ENCODE measurements around the gene NIPSNAP2.

Gene NIPSNAP2

GRCh38 chr7:55965805-55966421 is 1.5 kb downstream of the NIPSNAP2 start:
- Histone ChIP-seq H3K27me3 (ENCODE audit: insufficient read depth, insufficient read length) (peaks cover 18% of the 10 kb centered on the region), H3K36me3 (ENCODE audit: insufficient read depth, insufficient read length, low read length) (peaks cover 31% of the 10 kb centered on the region), H3K9ac (ENCODE audit: insufficient read length, low read depth) (no peak overlapping the region), H3K9me3 (ENCODE audit: insufficient read depth, low read length) (no peaks in the 10 kb centered on the region), H3K4me1 (ENCODE audit: insufficient read depth, insufficient read length) (peaks cover 2% of the 10 kb centered on the region), H3K4me3 (ENCODE audit: insufficient read length, low read depth) (no peak overlapping the region)
- DNase-seq (ENCODE audit: low read depth, low spot score), result no peak
- TF ChIP-seq SUZ12 (IDR thresholded peaks at IDR 0.05; ENCODE audit: extremely low read depth, insufficient read depth, insufficient read length), result no peak
- no peak for TF ChIP-seq ZNF274 (IDR thresholded peaks at IDR 0.05; ENCODE audit: low read depth, low read length)
- TF ChIP-seq YY1 (IDR thresholded peaks at IDR 0.05; ENCODE audit: insufficient read depth, insufficient read length), result no peak

GRCh38 chr7:55966851-55967250 is 2.5 kb downstream of the NIPSNAP2 start:
- TF ChIP-seq ZNF274 (IDR thresholded peaks at IDR 0.05; ENCODE audit: low read depth, low read length) (no peak), SUZ12 (IDR thresholded peaks at IDR 0.05; ENCODE audit: extremely low read depth, insufficient read depth, insufficient read length) (no peak), YY1 (IDR thresholded peaks at IDR 0.05; ENCODE audit: insufficient read depth, insufficient read length) (no peak)
- Histone ChIP-seq H3K4me3 (ENCODE audit: insufficient read length, low read depth) (no peak overlapping the region), H3K4me1 (ENCODE audit: insufficient read depth, insufficient read length) (peaks cover 2% of the 10 kb centered on the region), H3K36me3 (ENCODE audit: insufficient read depth, insufficient read length, low read length) (peaks cover 31% of the 10 kb centered on the region), H3K27me3 (ENCODE audit: insufficient read depth, insufficient read length) (peaks cover 17% of the 10 kb centered on the region), H3K9ac (ENCODE audit: insufficient read length, low read depth) (no peak overlapping the region), H3K9me3 (ENCODE audit: insufficient read depth, low read length) (no peaks in the 10 kb centered on the region)
- DNase-seq (ENCODE audit: low read depth, low spot score), result no peak

- no peak overlapping the region for H3K9ac ChIP-seq (ENCODE audit: insufficient read length, low read depth)
- peaks cover 31% of the 10 kb centered on the region for H3K36me3 ChIP-seq (ENCODE audit: insufficient read depth, insufficient read length, low read length)
- no peaks in the 10 kb centered on the region for H3K27me3 ChIP-seq (ENCODE audit: insufficient read depth, insufficient read length)
- TF ChIP-seq YY1 (IDR thresholded peaks at IDR 0.05; ENCODE audit: insufficient read depth, insufficient read length) (no peak), ZNF274 (IDR thresholded peaks at IDR 0.05; ENCODE audit: low read depth, low read length) (no peak), SUZ12 (IDR thresholded peaks at IDR 0.05; ENCODE audit: extremely low read depth, insufficient read depth, insufficient read length) (no peak)
- no peak overlapping the region for H3K4me3 ChIP-seq (ENCODE audit: insufficient read length, low read depth)
- peaks cover 2% of the 10 kb centered on the region for H3K4me1 ChIP-seq (ENCODE audit: insufficient read depth, insufficient read length)
- DNase-seq (ENCODE audit: low read depth, low spot score), result no peak
- no peaks in the 10 kb centered on the region for H3K9me3 ChIP-seq (ENCODE audit: insufficient read depth, low read length)
These were observed 5.0 kb downstream of the NIPSNAP2 start for GRCh38 chr7:55969391-55969790.

GRCh38 chr7:55970561-55970960 is 6.2 kb downstream of the NIPSNAP2 start:
- TF ChIP-seq ZNF274 (IDR thresholded peaks at IDR 0.05; ENCODE audit: low read depth, low read length) (no peak), SUZ12 (IDR thresholded peaks at IDR 0.05; ENCODE audit: extremely low read depth, insufficient read depth, insufficient read length) (no peak), YY1 (IDR thresholded peaks at IDR 0.05; ENCODE audit: insufficient read depth, insufficient read length) (no peak)
- DNase-seq (ENCODE audit: low read depth, low spot score), result no peak
- Histone ChIP-seq H3K27me3 (ENCODE audit: insufficient read depth, insufficient read length) (no peaks in the 10 kb centered on the region), H3K9ac (ENCODE audit: insufficient read length, low read depth) (no peak overlapping the region), H3K9me3 (ENCODE audit: insufficient read depth, low read length) (no peaks in the 10 kb centered on the region), H3K36me3 (ENCODE audit: insufficient read depth, insufficient read length, low read length) (peaks cover 31% of the 10 kb centered on the region), H3K4me3 (ENCODE audit: insufficient read length, low read depth) (no peak overlapping the region), H3K4me1 (ENCODE audit: insufficient read depth, insufficient read length) (peaks cover 2% of the 10 kb centered on the region)

GRCh38 chr7:55970978-55971377 is 6.6 kb downstream of the NIPSNAP2 start:
- Histone ChIP-seq H3K9ac (ENCODE audit: insufficient read length, low read depth) (no peak overlapping the region), H3K4me3 (ENCODE audit: insufficient read length, low read depth) (no peak overlapping the region), H3K36me3 (ENCODE audit: insufficient read depth, insufficient read length, low read length) (peaks cover 28% of the 10 kb centered on the region), H3K27me3 (ENCODE audit: insufficient read depth, insufficient read length) (no peaks in the 10 kb centered on the region), H3K4me1 (ENCODE audit: insufficient read depth, insufficient read length) (peaks cover 2% of the 10 kb centered on the region), H3K9me3 (ENCODE audit: insufficient read depth, low read length) (no peaks in the 10 kb centered on the region)
- DNase-seq (ENCODE audit: low read depth, low spot score), result no peak
- no peak for TF ChIP-seq SUZ12 (IDR thresholded peaks at IDR 0.05; ENCODE audit: extremely low read depth, insufficient read depth, insufficient read length)
- TF ChIP-seq YY1 (IDR thresholded peaks at IDR 0.05; ENCODE audit: insufficient read depth, insufficient read length), result no peak
- no peak for TF ChIP-seq ZNF274 (IDR thresholded peaks at IDR 0.05; ENCODE audit: low read depth, low read length)

GRCh38 chr7:55973747-55974250 is 9.4 kb downstream of the NIPSNAP2 start:
- Histone ChIP-seq H3K27me3 (ENCODE audit: insufficient read depth, insufficient read length) (no peaks in the 10 kb centered on the region), H3K4me1 (ENCODE audit: insufficient read depth, insufficient read length) (peaks cover 2% of the 10 kb centered on the region), H3K9ac (ENCODE audit: insufficient read length, low read depth) (no peak overlapping the region), H3K4me3 (ENCODE audit: insufficient read length, low read depth) (no peak overlapping the region), H3K9me3 (ENCODE audit: insufficient read depth, low read length) (no peaks in the 10 kb centered on the region), H3K36me3 (ENCODE audit: insufficient read depth, insufficient read length, low read length) (peaks cover 25% of the 10 kb centered on the region)
- no peak for DNase-seq (ENCODE audit: low read depth, low spot score)
- TF ChIP-seq ZNF274 (IDR thresholded peaks at IDR 0.05; ENCODE audit: low read depth, low read length) (no peak), SUZ12 (IDR thresholded peaks at IDR 0.05; ENCODE audit: extremely low read depth, insufficient read depth, insufficient read length) (no peak), YY1 (IDR thresholded peaks at IDR 0.05; ENCODE audit: insufficient read depth, insufficient read length) (no peak)

- Histone ChIP-seq H3K4me1 (ENCODE audit: insufficient read depth, insufficient read length) (no peaks in the 10 kb centered on the region), H3K27me3 (ENCODE audit: insufficient read depth, insufficient read length) (no peaks in the 10 kb centered on the region), H3K4me3 (ENCODE audit: insufficient read length, low read depth) (no peak overlapping the region), H3K9me3 (ENCODE audit: insufficient read depth, low read length) (no peaks in the 10 kb centered on the region), H3K36me3 (ENCODE audit: insufficient read depth, insufficient read length, low read length) (peaks cover 33% of the 10 kb centered on the region), H3K9ac (ENCODE audit: insufficient read length, low read depth) (no peak overlapping the region)
- no peak for DNase-seq (ENCODE audit: low read depth, low spot score)
- TF ChIP-seq YY1 (IDR thresholded peaks at IDR 0.05; ENCODE audit: insufficient read depth, insufficient read length) (no peak), ZNF274 (IDR thresholded peaks at IDR 0.05; ENCODE audit: low read depth, low read length) (no peak), SUZ12 (IDR thresholded peaks at IDR 0.05; ENCODE audit: extremely low read depth, insufficient read depth, insufficient read length) (no peak)
These were observed 11.7 kb downstream of the NIPSNAP2 start for GRCh38 chr7:55975988-55976633.

All from NT2/D1 (cell line).